GM10847 (cell line): Measurements from ENCODE around the gene FUT7.

Experiments used
- POLR2A ChIP-seq: IDR thresholded peaks from 2 replicates; pipeline ENCODE4 v1.6.1; 2011; ENCODE audit not compliant: insufficient read length; ENCODE audit errors: extremely low read depth

Gene FUT7

GRCh38 chr9:137031904-137032640, at the start of gene FUT7:
FUT7 (minus strand) TSS chr9:137032088; CDS start chr9:137031991, 97 bp downstream.
- TF ChIP-seq POLR2A, result no peak

- no peak for TF ChIP-seq POLR2A
Observed at GRCh38 chr9:137080260-137081122, 48.6 kb upstream of the FUT7 start.

- no peak for TF ChIP-seq POLR2A
Observed at GRCh38 chr9:137079401-137079787, 47.5 kb upstream of the FUT7 start.

GRCh38 chr9:137078701-137079400, 47.0 kb upstream of the FUT7 start:
- no peak for TF ChIP-seq POLR2A

- TF ChIP-seq POLR2A, result no peak
Observed at GRCh38 chr9:137077758-137078693, 46.1 kb upstream of the FUT7 start.

- no peak for TF ChIP-seq POLR2A
Observed at GRCh38 chr9:137077010-137077747, 45.3 kb upstream of the FUT7 start, which contains the start of gene UAP1L1. UAP1L1 (plus strand) TSS chr9:137077517; CDS start chr9:137077533, 16 bp downstream.

GRCh38 chr9:137076636-137077009, 44.7 kb upstream of the FUT7 start:
- no peak for TF ChIP-seq POLR2A

GRCh38 chr9:137075275-137075775, 43.4 kb upstream of the FUT7 start:
- TF ChIP-seq POLR2A, result no peak

- no peak for TF ChIP-seq POLR2A
Observed at GRCh38 chr9:137074657-137075274, 42.9 kb upstream of the FUT7 start.

GRCh38 chr9:137073992-137074399, 42.1 kb upstream of the FUT7 start:
- no peak for TF ChIP-seq POLR2A

GRCh38 chr9:137071282-137071681, 39.4 kb upstream of the FUT7 start:
- no peak for TF ChIP-seq POLR2A

GRCh38 chr9:137070906-137071275, 39.0 kb upstream of the FUT7 start:
- TF ChIP-seq POLR2A, result no peak

GRCh38 chr9:137070201-137070905, 38.5 kb upstream of the FUT7 start, which contains the start of gene SAPCD2:
SAPCD2 (minus strand) TSS chr9:137070557; CDS start chr9:137070460, 97 bp downstream.
- peak; percentile 57 for TF ChIP-seq POLR2A
